Sigmoid colon (tissue), 4 donors: Measurements from ENCODE around the gene RCOR1.

Experiments used
- CTCF ChIP-seq, 4 experiments: fragments of 450-650 bp in 3 of 4; fragments of 200-600 bp in 1 of 4; IDR thresholded peaks; one replicate each; pipeline ENCODE4 v1.5.1; 2016 to 2019; ENCODE audit warnings: antibody characterized with exemption in 4 of 4, mild to moderate bottlenecking in 3 of 4, moderate library complexity in 2 of 4
- EP300 ChIP-seq, 4 donors: sonication (generic); formaldehyde crosslinking; IDR thresholded peaks; one replicate each; pipeline ENCODE4 v1.6.1; 2017; ENCODE audit warnings: antibody characterized with exemption in 4 of 4
- POLR2AphosphoS5 ChIP-seq, 4 donors: sonication (generic); formaldehyde crosslinking; IDR thresholded peaks; one replicate each; pipeline ENCODE4 v1.6.1; 2017; ENCODE audit warnings: antibody characterized with exemption in 4 of 4

DNA sequence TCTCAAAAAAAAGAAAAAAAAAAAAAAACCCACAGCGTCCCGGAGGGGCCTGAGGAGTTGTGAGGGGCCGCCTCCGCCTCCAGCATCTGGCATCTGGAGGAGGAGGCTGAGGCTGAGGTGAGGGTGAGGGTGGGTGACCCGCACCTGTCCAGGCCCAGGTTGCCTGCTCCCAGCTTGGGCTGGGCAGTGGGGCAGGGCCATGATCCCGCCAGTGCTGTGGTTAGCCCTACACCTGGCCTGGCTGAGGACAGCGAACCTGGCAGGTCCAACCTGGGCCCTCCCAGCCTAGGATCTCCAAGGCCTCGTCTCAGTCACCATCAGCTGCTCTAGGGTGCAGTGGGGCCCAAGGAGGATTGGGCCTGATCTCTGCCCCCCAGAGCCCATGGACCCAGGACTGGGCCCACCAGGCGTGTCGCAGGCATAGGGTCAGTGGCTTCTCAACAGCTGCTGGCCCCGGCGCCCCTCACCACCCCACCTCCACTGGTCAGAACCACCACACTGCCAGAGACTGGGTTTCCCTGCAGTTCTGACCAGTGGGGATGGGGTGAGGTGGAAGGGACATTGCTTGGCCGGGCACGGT, 36.3 kb upstream of the RCOR1 start:
- TF ChIP-seq POLR2AphosphoS5 (IDR thresholded peaks at IDR 0.05) = no peak
- no peak for TF ChIP-seq EP300 (IDR thresholded peaks at IDR 0.05)
- TF ChIP-seq CTCF (IDR thresholded peaks at IDR 0.05) = no peak
